Measurements from ENCODE around the gene GLYATL1.

DNA sequence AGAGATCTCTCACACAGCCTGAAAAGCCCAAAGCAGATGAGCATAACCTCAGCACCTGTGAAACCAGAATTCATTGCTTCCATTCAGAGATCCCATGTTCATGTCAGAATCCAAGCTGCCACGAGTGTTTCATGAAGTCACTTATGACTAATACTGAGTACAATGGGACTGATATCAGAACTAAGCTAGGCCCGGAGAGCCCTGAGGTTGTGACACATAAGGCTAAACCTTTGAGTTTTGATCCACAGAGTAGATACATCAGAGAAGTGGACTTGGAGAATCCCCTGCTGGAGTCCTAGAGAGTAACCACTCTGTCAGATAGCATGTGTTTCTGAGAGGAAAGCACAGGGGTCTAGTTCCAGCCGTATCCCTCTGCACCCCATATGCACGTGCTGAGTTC lies 890 bp upstream of the GLYATL1 start:
- TF ChIP-seq RAD21 (IDR thresholded peaks at IDR 0.05 in 1 of 2, conservative IDR thresholded peaks at IDR 0.05 in 1 of 2; ENCODE audit: low read depth in 2 of 2, low read length in 2 of 2) (no peak), CTCF (IDR thresholded peaks at IDR 0.05; ENCODE audit: control extremely low read depth in 1 of 3, insufficient read depth in 1 of 3, low read depth in 1 of 3, low read length in 3 of 3) (no peak), TAF1 (IDR thresholded peaks at IDR 0.05; ENCODE audit: low read depth, low read length) (no peak), CHD7 (IDR thresholded peaks at IDR 0.05; ENCODE audit: insufficient replicate concordance, low read length) (no peak), CEBPB (IDR thresholded peaks at IDR 0.05; ENCODE audit: low read depth, low read length) (no peak), BRCA1 (IDR thresholded peaks at IDR 0.05; ENCODE audit: low read depth, low read length) (no peak)
- TF ChIP-seq, protein P1, sequence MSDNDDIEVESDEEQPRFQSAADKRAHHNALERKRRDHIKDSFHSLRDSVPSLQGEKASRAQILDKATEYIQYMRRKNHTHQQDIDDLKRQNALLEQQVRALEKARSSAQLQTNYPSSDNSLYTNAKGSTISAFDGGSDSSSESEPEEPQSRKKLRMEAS (IDR thresholded peaks at IDR 0.05): no peak
